ENCODE data around the gene EPRS1. TPM values are rescaled to one million over a fixed set of nuclear protein-coding genes. Genes with fewer than 3 reads are reported as not detected.

Gene EPRS1
- 68.7 and 95.4 TPM in 2 replicates for total RNA-seq

DNA sequence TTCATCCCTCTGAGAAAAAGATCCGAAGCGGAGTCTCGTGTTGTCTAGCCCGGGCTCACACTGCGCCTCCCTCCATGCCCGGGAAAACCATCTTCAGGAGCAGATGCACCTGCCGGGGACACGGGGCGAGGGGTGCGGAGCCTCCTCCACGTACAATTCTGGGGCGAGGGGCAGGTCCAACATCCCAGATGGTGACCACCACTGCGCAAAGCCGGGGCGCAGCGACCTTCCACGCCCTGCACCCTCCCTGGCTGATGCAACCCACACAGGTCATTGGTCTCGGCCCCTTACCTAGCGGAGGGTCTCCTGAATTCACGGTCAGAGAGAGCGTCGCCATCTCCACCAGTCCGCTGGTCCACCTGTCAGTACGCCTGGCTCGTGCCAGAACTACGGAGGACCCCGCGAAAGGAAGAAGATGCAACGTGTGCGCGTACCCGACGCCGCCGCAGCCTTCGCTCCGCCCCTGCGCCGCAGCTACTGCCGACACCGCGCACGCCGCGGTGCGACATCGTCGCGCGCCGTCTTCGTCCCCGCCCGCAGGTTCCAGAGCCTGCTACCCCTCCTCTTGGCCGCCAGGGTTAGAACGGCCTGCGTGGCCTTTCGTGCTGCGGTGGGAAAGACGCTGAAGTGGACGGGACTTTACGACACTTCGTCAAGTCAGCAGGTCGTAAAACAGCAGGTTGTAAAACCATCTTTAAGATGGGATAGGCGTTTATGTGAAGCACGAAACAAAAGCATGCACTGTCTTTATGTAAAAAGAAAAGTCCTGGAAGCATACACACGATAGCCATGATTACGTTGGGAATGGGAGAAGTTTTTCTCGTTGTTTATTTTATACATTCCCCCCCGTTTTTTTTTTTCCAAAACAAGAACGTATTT is at the start of gene EPRS1:
Gene EPRS1 (minus strand): TSS at position 454 of the 879 bp plus-strand sequence. CDS start 117 bp downstream, at position 337.

DNA sequence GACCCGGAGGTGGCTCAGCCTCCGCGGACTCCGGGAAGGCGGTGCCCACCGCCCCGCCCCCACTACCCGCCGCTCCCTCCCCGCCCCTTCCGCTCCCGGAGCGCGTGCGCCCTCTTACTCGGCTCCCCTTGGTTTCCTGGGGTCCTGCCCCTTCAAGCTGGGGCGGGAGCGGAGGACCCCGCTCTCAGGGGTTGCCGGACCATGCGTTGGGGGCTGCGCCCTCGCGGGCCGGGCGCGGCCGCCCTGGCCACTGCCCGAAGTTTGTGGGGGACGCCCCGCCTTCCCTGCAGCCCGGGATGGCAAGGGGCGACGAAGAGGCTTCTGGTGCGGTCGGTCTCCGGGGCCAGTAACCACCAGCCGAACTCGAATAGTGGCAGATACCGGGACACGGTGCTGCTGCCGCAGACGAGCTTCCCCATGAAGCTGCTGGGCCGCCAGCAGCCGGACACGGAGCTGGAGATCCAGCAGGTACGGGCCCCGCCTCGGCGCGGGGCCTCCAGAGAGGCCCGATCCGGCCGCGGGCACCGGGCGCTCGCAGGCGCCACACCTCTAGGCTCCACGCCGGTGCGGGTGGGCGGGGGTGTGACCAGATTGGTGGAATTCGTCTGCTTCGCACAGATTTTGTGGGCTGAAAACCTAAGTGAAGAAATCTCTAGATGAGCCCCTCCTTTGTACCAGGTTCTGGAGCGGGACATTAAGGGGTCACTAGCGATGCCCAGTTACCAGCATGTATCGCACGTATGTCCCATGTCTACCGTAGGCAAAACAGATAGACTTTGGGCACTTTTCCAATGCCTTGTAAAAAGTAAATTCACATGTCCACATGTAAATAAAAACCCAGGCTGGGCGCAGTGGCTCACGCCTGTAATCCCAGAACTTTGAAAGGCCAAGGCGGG is 48.0 kb upstream of the EPRS1 start, which contains the start of gene IARS2:
Gene IARS2 (plus strand): TSS at position 117 of the 896 bp plus-strand sequence. CDS start 85 bp downstream, at position 202.

DNA sequence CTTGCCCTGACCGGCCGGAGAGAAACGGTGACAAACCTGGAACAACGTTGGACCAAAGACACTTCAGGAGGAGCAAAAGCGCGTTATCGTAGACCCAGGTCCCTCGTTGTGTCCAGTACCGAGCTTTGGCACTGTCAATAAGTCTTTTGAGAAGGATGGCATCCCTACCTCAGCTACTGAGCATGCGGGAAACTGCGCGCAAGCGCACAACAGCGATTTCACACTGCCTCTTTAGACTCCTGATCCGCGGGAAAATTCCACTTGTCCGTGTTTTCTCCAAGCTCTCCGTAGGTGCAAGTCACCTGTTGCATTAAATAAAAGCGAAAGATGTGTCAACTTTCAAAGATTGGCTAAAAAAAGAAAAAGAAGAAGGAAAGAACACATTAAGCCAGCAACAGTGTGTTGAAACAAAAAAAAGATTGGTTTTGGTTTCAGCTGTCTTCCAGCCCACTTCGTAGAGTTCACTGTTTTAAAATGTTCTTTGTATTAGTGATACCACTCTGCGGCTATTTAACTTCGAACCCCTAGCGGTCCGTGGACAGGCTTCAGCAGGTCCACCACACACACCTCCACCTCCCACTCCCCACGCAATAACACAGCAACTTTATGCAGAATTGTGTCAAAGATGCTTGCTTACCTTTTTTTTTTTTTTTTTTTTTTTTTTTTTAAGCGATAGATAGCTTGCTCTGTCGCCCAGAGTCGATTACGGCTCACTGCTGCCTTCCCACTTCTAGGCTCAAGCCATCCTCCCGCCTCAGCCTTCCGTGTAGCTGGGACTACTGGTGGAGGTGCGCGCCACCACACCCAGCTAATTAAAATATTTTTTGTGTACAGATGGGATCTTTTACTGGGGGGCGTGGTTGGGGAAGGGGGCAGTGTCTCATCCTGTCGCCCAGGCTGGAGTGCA is 43.6 kb upstream of the EPRS1 start, which contains the start of gene BPNT1:
Gene BPNT1 (minus strand): TSS at position 139 of the 907 bp plus-strand sequence. CDS start 9,942 bp downstream, outside the sequence.

Other genes with a start within 250 kb of the EPRS1 start
- gene SLC30A10, start 117.9 kb downstream of the EPRS1 start, total RNA-seq: not detected in 2 replicates
- gene BPNT1, start 43.3 kb upstream of the EPRS1 start, total RNA-seq: 11.4 and 21.0 TPM in 2 replicates
- gene IARS2, start 47.6 kb upstream of the EPRS1 start, total RNA-seq: 66.2 and 70.7 TPM in 2 replicates
- 31.4 and 37.8 TPM in 2 replicates for gene RAB3GAP2, start 225.9 kb upstream of the EPRS1 start, total RNA-seq